ENCODE data around the gene TAOK2. TPM values are rescaled to one million over a fixed set of nuclear protein-coding genes. Genes with fewer than 3 reads are reported as not detected.

TAOK2 gene
- total RNA-seq, 1 experiment from 2014 or later: 21.5 TPM

GRCh38 chr16:30002614-30003346 lies 29.1 kb downstream of the TAOK2 start:
- Histone ChIP-seq H3K27ac (ENCODE audit: low read length) (no peak overlapping the region), H4K20me1 (ENCODE audit: insufficient read depth, low read depth, low read length) (0 out of 2 replicates have a peak, but pooled peaks cover 10% of the 10 kb centered on the region), H3K79me2 (ENCODE audit: low read length) (no peaks in the 10 kb centered on the region), H3K27me3 (ENCODE audit: low read length) (no peaks in the 10 kb centered on the region), H3K9me2 (replicated peaks; ENCODE audit: insufficient read depth, low read length) (no peaks in the 10 kb centered on the region), H3K9ac (ENCODE audit: low read length) (no peak overlapping the region), H3K4me1 (ENCODE audit: low read length) (peaks cover 19% of the 10 kb centered on the region), H3K4me2 (ENCODE audit: low read depth, low read length, poor library complexity, severe bottlenecking) (no peak overlapping the region), H3K4me3 (ENCODE audit: low read length) (no peak overlapping the region), H3K36me3 (ENCODE audit: insufficient read depth, low read length) (peaks cover 4% of the 10 kb centered on the region; the same call in 1 of the 2 replicates), H3K9me3 (ENCODE audit: low read length) (no peaks in the 10 kb centered on the region), H2AFZ (ENCODE audit: low read length) (no peak overlapping the region)
- no peak for DNase-seq

GRCh38 chr16:30003670-30004423 lies 30.2 kb downstream of the TAOK2 start:
- no peaks in the 10 kb centered on the region for H3K36me3 ChIP-seq (ENCODE audit: insufficient read depth, low read length)
- peaks cover 19% of the 10 kb centered on the region for H3K4me1 ChIP-seq (ENCODE audit: low read length)
- H2AFZ ChIP-seq (ENCODE audit: low read length): no peak overlapping the region
- no peak overlapping the region for H3K4me3 ChIP-seq (ENCODE audit: low read length)
- H3K27me3 ChIP-seq (ENCODE audit: low read length): no peaks in the 10 kb centered on the region
- no peak overlapping the region for H3K27ac ChIP-seq (ENCODE audit: low read length)
- H3K4me2 ChIP-seq (ENCODE audit: low read depth, low read length, poor library complexity, severe bottlenecking): no peak overlapping the region
- no peak overlapping the region for H3K9ac ChIP-seq (ENCODE audit: low read length)
- 0 out of 2 replicates have a peak, but pooled peaks cover 10% of the 10 kb centered on the region for H4K20me1 ChIP-seq (ENCODE audit: insufficient read depth, low read depth, low read length)
- no peaks in the 10 kb centered on the region for H3K9me3 ChIP-seq (ENCODE audit: low read length)
- no peaks in the 10 kb centered on the region for H3K9me2 ChIP-seq (replicated peaks; ENCODE audit: insufficient read depth, low read length)
- H3K79me2 ChIP-seq (ENCODE audit: low read length): no peaks in the 10 kb centered on the region
- no peak for DNase-seq

DNA sequence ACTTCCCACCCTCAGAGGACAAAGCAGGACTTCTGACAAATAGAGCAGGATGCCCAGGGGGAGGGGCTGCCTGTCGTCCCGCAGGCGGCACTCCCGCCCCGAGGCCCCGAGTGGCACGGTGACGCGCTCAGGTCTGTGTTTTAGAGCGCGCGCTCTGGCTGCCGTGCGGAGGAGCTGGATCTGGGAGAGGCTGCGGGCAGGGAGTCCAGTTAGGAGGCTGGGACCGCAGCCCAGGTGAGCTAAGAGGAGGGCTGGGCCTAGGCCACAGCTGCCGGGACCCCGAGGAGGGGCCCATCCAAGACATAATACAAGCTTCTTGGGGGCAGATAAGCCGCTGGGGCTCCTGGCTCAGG lies 30.7 kb downstream of the TAOK2 start:
- no peak for DNase-seq
- 0 out of 2 replicates have a peak, but pooled peaks cover 10% of the 10 kb centered on the region for H4K20me1 ChIP-seq (ENCODE audit: insufficient read depth, low read depth, low read length)
- no peak overlapping the region for H3K4me3 ChIP-seq (ENCODE audit: low read length)
- H3K27ac ChIP-seq (ENCODE audit: low read length): no peak overlapping the region
- no peaks in the 10 kb centered on the region for H3K9me2 ChIP-seq (replicated peaks; ENCODE audit: insufficient read depth, low read length)
- no peak overlapping the region for H3K4me2 ChIP-seq (ENCODE audit: low read depth, low read length, poor library complexity, severe bottlenecking)
- H2AFZ ChIP-seq (ENCODE audit: low read length): no peak overlapping the region
- no peaks in the 10 kb centered on the region for H3K36me3 ChIP-seq (ENCODE audit: insufficient read depth, low read length)
- no peaks in the 10 kb centered on the region for H3K79me2 ChIP-seq (ENCODE audit: low read length)
- H3K9ac ChIP-seq (ENCODE audit: low read length): no peak overlapping the region
- H3K4me1 ChIP-seq (ENCODE audit: low read length): peaks cover 19% of the 10 kb centered on the region
- no peaks in the 10 kb centered on the region for H3K27me3 ChIP-seq (ENCODE audit: low read length)
- no peaks in the 10 kb centered on the region for H3K9me3 ChIP-seq (ENCODE audit: low read length)

- Histone ChIP-seq H3K4me3 (ENCODE audit: low read length) (no peak overlapping the region), H3K36me3 (ENCODE audit: insufficient read depth, low read length) (no peaks in the 10 kb centered on the region), H3K4me2 (ENCODE audit: low read depth, low read length, poor library complexity, severe bottlenecking) (no peak overlapping the region), H4K20me1 (ENCODE audit: insufficient read depth, low read depth, low read length) (0 out of 2 replicates have a peak, but pooled peaks cover 10% of the 10 kb centered on the region), H3K9me3 (ENCODE audit: low read length) (no peaks in the 10 kb centered on the region), H3K27ac (ENCODE audit: low read length) (no peak overlapping the region), H3K27me3 (ENCODE audit: low read length) (no peaks in the 10 kb centered on the region), H3K9ac (ENCODE audit: low read length) (no peak overlapping the region), H3K4me1 (ENCODE audit: low read length) (peaks cover 19% of the 10 kb centered on the region), H2AFZ (ENCODE audit: low read length) (no peak overlapping the region), H3K9me2 (replicated peaks; ENCODE audit: insufficient read depth, low read length) (no peaks in the 10 kb centered on the region), H3K79me2 (ENCODE audit: low read length) (no peaks in the 10 kb centered on the region)
- peak; percentile 62 for DNase-seq
Observed at GRCh38 chr16:30004811-30005242, 31.2 kb downstream of the TAOK2 start.

DNA sequence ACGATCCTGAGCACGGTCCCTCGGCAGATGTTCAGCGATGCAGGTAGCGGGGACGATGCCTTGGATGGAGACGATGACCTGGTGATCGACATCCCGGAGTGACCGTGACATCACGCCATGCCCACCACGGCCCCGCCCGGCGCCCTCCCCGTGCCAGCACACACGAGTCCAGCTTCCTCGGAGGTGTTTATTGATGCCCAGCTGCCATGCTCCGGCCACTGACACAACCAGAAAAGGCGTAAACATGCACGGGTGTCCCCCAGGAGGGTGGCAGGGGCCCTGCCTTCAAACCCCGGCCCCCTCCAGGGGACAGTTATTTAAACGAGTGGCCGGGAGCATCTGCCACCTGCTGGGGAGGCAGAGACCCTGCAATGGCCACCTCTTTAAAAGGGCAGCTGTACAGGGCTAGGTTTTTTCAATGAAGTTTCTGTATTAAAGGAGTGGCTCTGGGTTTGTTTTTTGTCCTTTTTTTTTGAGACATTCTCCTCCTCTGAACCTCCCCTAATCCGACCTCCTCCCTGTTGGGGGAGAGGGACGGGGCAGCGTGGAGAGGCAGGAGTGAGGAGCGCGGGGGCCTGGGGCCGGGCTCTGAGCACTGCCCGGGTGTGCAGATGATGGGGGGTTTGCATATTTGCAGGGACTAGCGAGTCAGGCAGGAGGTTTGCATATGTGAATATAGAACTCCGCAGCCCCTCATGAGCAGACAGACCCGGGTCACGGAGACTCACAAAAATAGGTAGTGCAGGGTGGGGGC lies 31.9 kb downstream of the TAOK2 start:
- peak; percentile 77 for DNase-seq
- Histone ChIP-seq H3K27me3 (ENCODE audit: low read length) (no peaks in the 10 kb centered on the region), H3K36me3 (ENCODE audit: insufficient read depth, low read length) (no peaks in the 10 kb centered on the region), H3K9me2 (replicated peaks; ENCODE audit: insufficient read depth, low read length) (no peaks in the 10 kb centered on the region), H3K4me3 (ENCODE audit: low read length) (no peak overlapping the region), H3K27ac (ENCODE audit: low read length) (no peak overlapping the region), H3K79me2 (ENCODE audit: low read length) (no peaks in the 10 kb centered on the region), H2AFZ (ENCODE audit: low read length) (no peak overlapping the region), H3K9me3 (ENCODE audit: low read length) (no peaks in the 10 kb centered on the region), H3K9ac (ENCODE audit: low read length) (no peak overlapping the region), H4K20me1 (ENCODE audit: insufficient read depth, low read depth, low read length) (0 out of 2 replicates have a peak, but pooled peaks cover 10% of the 10 kb centered on the region), H3K4me1 (ENCODE audit: low read length) (peaks cover 22% of the 10 kb centered on the region), H3K4me2 (ENCODE audit: low read depth, low read length, poor library complexity, severe bottlenecking) (no peak overlapping the region)

- Histone ChIP-seq H3K9ac (ENCODE audit: low read length) (no peak overlapping the region), H4K20me1 (ENCODE audit: insufficient read depth, low read depth, low read length) (0 out of 2 replicates have a peak, but pooled peaks cover 10% of the 10 kb centered on the region), H2AFZ (ENCODE audit: low read length) (no peak overlapping the region), H3K4me3 (ENCODE audit: low read length) (no peak overlapping the region), H3K9me2 (replicated peaks; ENCODE audit: insufficient read depth, low read length) (no peaks in the 10 kb centered on the region), H3K4me2 (ENCODE audit: low read depth, low read length, poor library complexity, severe bottlenecking) (no peak overlapping the region), H3K4me1 (ENCODE audit: low read length) (peaks cover 25% of the 10 kb centered on the region), H3K9me3 (ENCODE audit: low read length) (no peaks in the 10 kb centered on the region), H3K27me3 (ENCODE audit: low read length) (no peaks in the 10 kb centered on the region), H3K36me3 (ENCODE audit: insufficient read depth, low read length) (no peaks in the 10 kb centered on the region), H3K27ac (ENCODE audit: low read length) (no peak overlapping the region), H3K79me2 (ENCODE audit: low read length) (no peaks in the 10 kb centered on the region)
- DNase-seq: no peak
Observed at GRCh38 chr16:30006095-30006473, 32.4 kb downstream of the TAOK2 start.

GRCh38 chr16:30006659-30007377 lies 33.1 kb downstream of the TAOK2 start:
- H2AFZ ChIP-seq (ENCODE audit: low read length): no peak overlapping the region
- no peaks in the 10 kb centered on the region for H3K79me2 ChIP-seq (ENCODE audit: low read length)
- H3K4me1 ChIP-seq (ENCODE audit: low read length): peaks cover 25% of the 10 kb centered on the region
- H3K9me2 ChIP-seq (replicated peaks; ENCODE audit: insufficient read depth, low read length): no peaks in the 10 kb centered on the region
- H3K36me3 ChIP-seq (ENCODE audit: insufficient read depth, low read length): no peaks in the 10 kb centered on the region
- no peak for DNase-seq
- H3K4me3 ChIP-seq (ENCODE audit: low read length): no peak overlapping the region
- H3K27ac ChIP-seq (ENCODE audit: low read length): no peak overlapping the region
- H3K4me2 ChIP-seq (ENCODE audit: low read depth, low read length, poor library complexity, severe bottlenecking): no peak overlapping the region
- no peaks in the 10 kb centered on the region for H3K9me3 ChIP-seq (ENCODE audit: low read length)
- 0 out of 2 replicates have a peak, but pooled peaks cover 10% of the 10 kb centered on the region for H4K20me1 ChIP-seq (ENCODE audit: insufficient read depth, low read depth, low read length)
- no peak overlapping the region for H3K9ac ChIP-seq (ENCODE audit: low read length)
- H3K27me3 ChIP-seq (ENCODE audit: low read length): no peaks in the 10 kb centered on the region

All from Karpas-422 (cell line).